SK-N-SH treated with all-trans-retinoic acid at 6 μM for 48 hours (cell line): ENCODE data around the gene MTERF1.

Experiments used
- ATAC-seq: fragments of 200-7000 bp; cut with Tn5 transposase; 3 replicates; pipeline ENCODE4 v1.9.1; 2020; ENCODE audit warnings: mild to moderate bottlenecking, moderate library complexity
- ARNTL ChIP-seq: fragments of 450-650 bp; formaldehyde crosslinking; IDR thresholded peaks from 2 replicates; pipeline ENCODE4 v1.5.0; 2020; ENCODE audit warnings: low read depth, mild to moderate bottlenecking, moderate library complexity, borderline replicate concordance
- BACH2 ChIP-seq: fragments of 250-450 bp; sonication (Bioruptor Pico); IDR thresholded peaks from 2 replicates; pipeline ENCODE4 v1.9.0; 2021; ENCODE audit warnings: mild to moderate bottlenecking, borderline replicate concordance
- CREB5 ChIP-seq: fragments of 250-450 bp; sonication (Bioruptor Pico); IDR thresholded peaks from 2 replicates; pipeline ENCODE4 v1.5.1; 2020; ENCODE audit warnings: low read depth, mild to moderate bottlenecking, moderate library complexity
- ESRRG ChIP-seq: fragments of 250-450 bp; sonication (Bioruptor Pico); IDR thresholded peaks from 2 replicates; pipeline ENCODE4 v1.6.1; 2021; ENCODE audit warnings: mild to moderate bottlenecking
- GLIS3 ChIP-seq: fragments of 250-450 bp; sonication (Bioruptor Pico); IDR thresholded peaks from 2 replicates; pipeline ENCODE4 v1.5.0; 2020; ENCODE audit warnings: mild to moderate bottlenecking, moderate library complexity
- ISL1 ChIP-seq: fragments of 250-450 bp; sonication (Bioruptor Pico); IDR thresholded peaks from 2 replicates; pipeline ENCODE4 v2.1.2; 2022; ENCODE audit warnings: mild to moderate bottlenecking, moderate library complexity
- OSR1 ChIP-seq: fragments of 250-450 bp; sonication (Bioruptor Pico); IDR thresholded peaks from 2 replicates; pipeline ENCODE4 v1.8.0; 2022; ENCODE audit warnings: moderate library complexity, mild to moderate bottlenecking, inconsistent platforms
- PATZ1 ChIP-seq: fragments of 250-450 bp; sonication (Bioruptor Pico); IDR thresholded peaks from 2 replicates; pipeline ENCODE4 v1.8.0; 2020; ENCODE audit warnings: mild to moderate bottlenecking, moderate library complexity, borderline replicate concordance
- POU6F1 ChIP-seq: fragments of 250-450 bp; sonication (Bioruptor Pico); IDR thresholded peaks from 2 replicates; pipeline ENCODE4 v1.8.0; 2021; ENCODE audit warnings: low read depth, mild to moderate bottlenecking, moderate library complexity, borderline replicate concordance
- PPARA ChIP-seq: fragments of 250-450 bp; sonication (Bioruptor Pico); IDR thresholded peaks from 2 replicates; pipeline ENCODE4 v1.5.0; 2020; ENCODE audit warnings: mild to moderate bottlenecking, borderline replicate concordance
- RARB ChIP-seq: fragments of 250-450 bp; sonication (Bioruptor Pico); IDR thresholded peaks from 2 replicates; pipeline ENCODE4 v1.8.0; 2021; ENCODE audit warnings: mild to moderate bottlenecking, moderate library complexity
- SNAI2 ChIP-seq: fragments of 250-450 bp; sonication (Bioruptor Pico); IDR thresholded peaks from 2 replicates; pipeline ENCODE4 v1.5.0; 2020; ENCODE audit warnings: mild to moderate bottlenecking, moderate library complexity
- TCF4 ChIP-seq: fragments of 250-450 bp; sonication (Bioruptor Pico); IDR thresholded peaks from 2 replicates; pipeline ENCODE4 v1.8.0; 2021; ENCODE audit warnings: mild to moderate bottlenecking, moderate library complexity, borderline replicate concordance
- TOX ChIP-seq: fragments of 250-450 bp; sonication (Bioruptor Pico); IDR thresholded peaks from 2 replicates; pipeline ENCODE4 v1.8.0; 2021; ENCODE audit warnings: mild to moderate bottlenecking, moderate library complexity, borderline replicate concordance
- ZC3H10 ChIP-seq: fragments of 250-450 bp; sonication (Bioruptor Pico); IDR thresholded peaks from 2 replicates; pipeline ENCODE4 v1.5.1; 2021; ENCODE audit warnings: mild to moderate bottlenecking, moderate library complexity
- ZFP3 ChIP-seq: fragments of 250-450 bp; sonication (Bioruptor Pico); IDR thresholded peaks from 2 replicates; pipeline ENCODE4 v1.5.0; 2020; ENCODE audit warnings: mild to moderate bottlenecking, moderate library complexity
- ZFP30 ChIP-seq: fragments of 450-650 bp; formaldehyde crosslinking; IDR thresholded peaks from 2 replicates; pipeline ENCODE4 v1.5.0; 2022; ENCODE audit warnings: mild to moderate bottlenecking, moderate library complexity
- ZNF565 ChIP-seq: fragments of 450-650 bp; formaldehyde crosslinking; conservative IDR thresholded peaks from 2 replicates; pipeline ENCODE4 v1.5.0; 2020; ENCODE audit warnings: low read depth, mild to moderate bottlenecking, moderate library complexity
- ZNF70 ChIP-seq: fragments of 450-650 bp; formaldehyde crosslinking; IDR thresholded peaks from 2 replicates; pipeline ENCODE4 v1.5.0; 2020; ENCODE audit warnings: mild to moderate bottlenecking, moderate library complexity
- ZNF8 ChIP-seq: fragments of 450-650 bp; formaldehyde crosslinking; IDR thresholded peaks from 2 replicates; pipeline ENCODE4 v1.5.0; 2020; ENCODE audit warnings: mild to moderate bottlenecking, moderate library complexity
- TF ChIP-seq, protein P1 (sequence below): fragments of 250-450 bp; sonication (Bioruptor Pico); IDR thresholded peaks from 2 replicates; pipeline ENCODE4 v1.5.0; 2020; ENCODE audit warnings: mild to moderate bottlenecking, moderate library complexity

MTERF1 gene

GRCh38 chr7:91847231-91847630, 33.3 kb downstream of the MTERF1 start:
- TF ChIP-seq ZFP3 (CRISPR knock-in tag) (no peak), ARNTL (CRISPR knock-in tag) (no peak), SNAI2 (CRISPR knock-in tag) (no peak), ZNF70 (no peak), TOX (CRISPR knock-in tag) (no peak), TCF4 (CRISPR knock-in tag) (no peak), POU6F1 (CRISPR knock-in tag) (no peak), OSR1 (CRISPR knock-in tag) (no peak), RARB (no peak), GLIS3 (CRISPR knock-in tag) (no peak), PATZ1 (no peak)
- no peak for ATAC-seq

DNA sequence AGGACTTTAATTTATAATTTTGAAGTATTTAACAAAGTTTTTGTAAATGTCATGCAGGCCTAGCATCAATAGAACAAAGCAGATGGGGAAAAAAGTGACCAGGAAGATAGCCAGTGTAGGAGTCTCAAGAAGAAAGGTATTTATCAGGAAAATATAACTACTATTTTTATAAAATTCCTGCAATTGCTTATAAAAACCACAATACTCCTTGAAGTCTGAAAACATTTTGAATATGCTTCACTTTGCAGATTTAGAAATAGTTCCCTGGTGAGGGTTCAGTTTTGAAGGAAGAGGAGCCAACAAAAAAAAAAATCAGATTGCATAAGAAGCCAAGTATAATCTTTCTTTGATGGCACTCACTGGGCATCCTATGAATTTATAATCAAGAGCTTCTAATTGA, 34.1 kb downstream of the MTERF1 start:
- ATAC-seq = no peak
- TF ChIP-seq RARB (no peak), BACH2 (CRISPR knock-in tag) (no peak), ZNF565 (CRISPR knock-in tag) (no peak), OSR1 (CRISPR knock-in tag) (no peak), GLIS3 (CRISPR knock-in tag) (no peak), PPARA (CRISPR knock-in tag) (no peak), ARNTL (CRISPR knock-in tag) (no peak), PATZ1 (no peak), ISL1 (CRISPR knock-in tag) (no peak), ESRRG (CRISPR knock-in tag) (no peak), TOX (CRISPR knock-in tag) (no peak), SNAI2 (CRISPR knock-in tag) (no peak), CREB5 (CRISPR knock-in tag) (no peak)
- TF ChIP-seq, protein P1, sequence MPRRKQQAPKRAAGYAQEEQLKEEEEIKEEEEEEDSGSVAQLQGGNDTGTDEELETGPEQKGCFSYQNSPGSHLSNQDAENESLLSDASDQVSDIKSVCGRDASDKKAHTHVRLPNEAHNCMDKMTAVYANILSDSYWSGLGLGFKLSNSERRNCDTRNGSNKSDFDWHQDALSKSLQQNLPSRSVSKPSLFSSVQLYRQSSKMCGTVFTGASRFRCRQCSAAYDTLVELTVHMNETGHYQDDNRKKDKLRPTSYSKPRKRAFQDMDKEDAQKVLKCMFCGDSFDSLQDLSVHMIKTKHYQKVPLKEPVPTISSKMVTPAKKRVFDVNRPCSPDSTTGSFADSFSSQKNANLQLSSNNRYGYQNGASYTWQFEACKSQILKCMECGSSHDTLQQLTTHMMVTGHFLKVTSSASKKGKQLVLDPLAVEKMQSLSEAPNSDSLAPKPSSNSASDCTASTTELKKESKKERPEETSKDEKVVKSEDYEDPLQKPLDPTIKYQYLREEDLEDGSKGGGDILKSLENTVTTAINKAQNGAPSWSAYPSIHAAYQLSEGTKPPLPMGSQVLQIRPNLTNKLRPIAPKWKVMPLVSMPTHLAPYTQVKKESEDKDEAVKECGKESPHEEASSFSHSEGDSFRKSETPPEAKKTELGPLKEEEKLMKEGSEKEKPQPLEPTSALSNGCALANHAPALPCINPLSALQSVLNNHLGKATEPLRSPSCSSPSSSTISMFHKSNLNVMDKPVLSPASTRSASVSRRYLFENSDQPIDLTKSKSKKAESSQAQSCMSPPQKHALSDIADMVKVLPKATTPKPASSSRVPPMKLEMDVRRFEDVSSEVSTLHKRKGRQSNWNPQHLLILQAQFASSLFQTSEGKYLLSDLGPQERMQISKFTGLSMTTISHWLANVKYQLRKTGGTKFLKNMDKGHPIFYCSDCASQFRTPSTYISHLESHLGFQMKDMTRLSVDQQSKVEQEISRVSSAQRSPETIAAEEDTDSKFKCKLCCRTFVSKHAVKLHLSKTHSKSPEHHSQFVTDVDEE = no peak
- TF ChIP-seq, all 23 proteins: peak for 0

DNA sequence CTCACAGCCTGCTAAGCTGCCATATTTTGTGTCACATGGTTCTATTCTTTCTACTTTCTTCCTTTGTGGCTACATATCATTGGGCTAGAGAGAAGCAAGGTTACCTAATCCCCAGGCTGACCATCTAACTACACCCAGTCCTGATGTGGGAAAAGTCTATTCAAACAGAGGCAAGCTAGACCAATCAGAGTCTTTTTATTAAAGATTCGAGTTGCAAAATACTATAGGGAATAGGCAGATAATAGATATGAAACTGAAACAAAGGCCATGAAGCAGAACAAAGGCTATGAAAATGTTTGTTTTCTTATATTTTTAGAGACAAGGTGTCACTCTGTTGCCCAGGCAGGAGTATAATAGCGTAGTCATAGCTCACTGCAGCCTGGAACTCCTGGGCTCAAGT, 36.7 kb downstream of the MTERF1 start:
- no peak for ATAC-seq
- no peak for TF ChIP-seq GLIS3 (CRISPR knock-in tag)
- no peak for TF ChIP-seq TCF4 (CRISPR knock-in tag)
- TF ChIP-seq ZFP3 (CRISPR knock-in tag) = no peak
- TF ChIP-seq OSR1 (CRISPR knock-in tag) = no peak
- no peak for TF ChIP-seq ARNTL (CRISPR knock-in tag)
- no peak for TF ChIP-seq ZNF565 (CRISPR knock-in tag)
- no peak for TF ChIP-seq ISL1 (CRISPR knock-in tag)
- no peak for TF ChIP-seq TOX (CRISPR knock-in tag)
- no peak for TF ChIP-seq ZNF8
- TF ChIP-seq ZFP30 (CRISPR knock-in tag) = no peak
- TF ChIP-seq, protein P1 = no peak
- TF ChIP-seq ZC3H10 (CRISPR knock-in tag) = no peak
- no peak for TF ChIP-seq POU6F1 (CRISPR knock-in tag)
